ENCODE results near the gene SLC7A14.
A peak's percentile ranks its signal among the peaks of the same experiment; 100 is the strongest.
"Not testable (repeated sequence)": the region's sequence is repeated elsewhere in the genome, so short reads cannot be mapped to it uniquely, and the experiment has no call there.

SLC7A14 gene

GRCh38 chr3:170589113-170589512 lies 3.2 kb upstream of the SLC7A14 start:
- DNase-seq, result no peak

GRCh38 chr3:170585008-170585936 lies 603 bp downstream of the SLC7A14 start:
- DNase-seq, result no peak

- peak; percentile 78 for DNase-seq
Observed at GRCh38 chr3:170584585-170585007, 1.3 kb downstream of the SLC7A14 start.

- no peak for DNase-seq
Observed at GRCh38 chr3:170579646-170580045, 6.2 kb downstream of the SLC7A14 start.

DNA sequence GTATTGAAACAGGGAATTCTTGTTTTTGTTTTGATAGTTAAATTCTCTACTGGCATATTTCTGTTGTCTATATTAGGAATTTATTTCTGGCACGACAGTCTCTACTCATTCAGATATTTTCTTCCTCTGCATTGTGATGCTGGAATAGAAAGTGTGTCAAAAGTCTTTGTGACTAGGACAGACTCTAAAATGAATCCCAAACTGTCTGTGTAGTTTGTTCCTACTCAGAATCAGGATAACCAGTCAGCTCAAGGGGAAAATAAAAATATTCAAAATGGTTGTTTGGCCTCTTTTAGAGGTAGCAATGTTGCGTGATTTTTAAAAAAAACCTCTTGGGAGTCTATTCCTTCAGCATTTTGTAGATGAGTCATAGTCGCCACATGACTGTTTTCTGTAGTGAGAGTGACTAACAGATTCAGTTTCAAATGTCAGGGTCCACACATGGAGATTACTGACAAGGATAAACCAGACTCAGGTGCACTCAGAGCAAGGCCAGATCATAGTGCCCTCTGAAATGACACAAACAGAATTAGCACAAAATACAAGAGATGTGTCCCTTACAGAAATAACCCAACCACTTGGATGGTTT lies 13.1 kb downstream of the SLC7A14 start:
- no peak for DNase-seq

- not testable (repeated sequence) for DNase-seq
Observed at GRCh38 chr3:170567598-170567997, 18.3 kb downstream of the SLC7A14 start.

- no peak for DNase-seq
Observed at GRCh38 chr3:170566413-170566812, 19.5 kb downstream of the SLC7A14 start.

DNA sequence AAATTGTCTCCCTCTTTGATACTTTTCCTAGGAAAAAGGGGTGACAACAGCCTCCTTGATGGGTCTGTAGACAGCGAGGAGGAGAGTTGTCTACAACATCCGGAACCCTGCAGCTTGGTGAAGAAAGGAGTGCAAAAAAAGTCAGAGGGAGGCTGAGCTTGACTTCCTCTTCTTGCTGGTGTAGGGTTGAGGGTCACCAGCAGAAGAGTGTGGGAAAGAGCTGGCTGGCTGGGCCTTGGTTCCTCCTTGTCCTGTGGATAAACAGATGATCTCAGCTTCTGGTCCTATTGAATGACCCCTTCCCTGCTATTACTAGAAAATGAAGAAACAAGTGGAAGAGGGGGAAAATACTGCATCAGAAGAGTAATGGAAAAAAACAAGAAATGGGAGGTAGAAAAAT lies 20.4 kb downstream of the SLC7A14 start:
- DNase-seq, result no peak

DNA sequence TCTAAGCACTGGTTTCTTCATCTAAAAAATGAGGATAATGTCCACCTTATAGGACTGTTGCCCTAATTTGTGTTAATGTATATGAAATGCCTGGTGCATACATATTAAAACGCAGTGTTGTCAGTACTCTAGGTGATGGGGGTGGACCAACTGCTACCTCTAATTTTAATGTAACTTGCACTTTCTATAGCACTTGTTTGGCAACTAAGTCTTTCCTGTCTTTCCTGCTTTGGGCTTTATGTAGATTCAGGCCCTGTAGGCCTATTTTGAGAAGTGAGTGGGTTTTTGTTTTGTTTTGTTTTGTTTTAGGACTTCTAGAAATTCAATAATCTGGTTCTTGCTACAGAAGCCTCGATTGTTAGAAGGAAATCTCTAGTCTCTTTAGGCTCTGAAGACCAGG lies 21.2 kb downstream of the SLC7A14 start:
- no peak for DNase-seq

GRCh38 chr3:170563712-170564423 lies 22.0 kb downstream of the SLC7A14 start:
- peak; percentile 42 for DNase-seq

DNA sequence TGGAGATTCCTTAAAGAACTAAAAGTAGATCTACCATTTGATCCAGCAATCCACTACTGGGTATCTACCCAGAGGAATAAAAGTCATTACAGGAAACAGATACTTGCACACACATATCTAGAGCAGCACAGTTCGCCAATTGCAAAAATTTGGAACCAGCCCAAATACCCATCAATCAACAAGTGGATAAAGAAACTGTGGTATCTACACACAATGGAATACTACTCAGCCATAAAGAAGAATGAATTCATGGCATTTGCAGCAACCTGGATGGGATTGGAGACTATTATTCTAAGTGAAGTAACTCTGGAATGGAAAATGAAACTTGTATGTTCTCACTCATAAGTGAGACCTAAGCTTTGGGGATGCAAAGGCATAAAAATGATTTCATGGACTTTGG lies 23.8 kb downstream of the SLC7A14 start:
- no peak for DNase-seq

DNA sequence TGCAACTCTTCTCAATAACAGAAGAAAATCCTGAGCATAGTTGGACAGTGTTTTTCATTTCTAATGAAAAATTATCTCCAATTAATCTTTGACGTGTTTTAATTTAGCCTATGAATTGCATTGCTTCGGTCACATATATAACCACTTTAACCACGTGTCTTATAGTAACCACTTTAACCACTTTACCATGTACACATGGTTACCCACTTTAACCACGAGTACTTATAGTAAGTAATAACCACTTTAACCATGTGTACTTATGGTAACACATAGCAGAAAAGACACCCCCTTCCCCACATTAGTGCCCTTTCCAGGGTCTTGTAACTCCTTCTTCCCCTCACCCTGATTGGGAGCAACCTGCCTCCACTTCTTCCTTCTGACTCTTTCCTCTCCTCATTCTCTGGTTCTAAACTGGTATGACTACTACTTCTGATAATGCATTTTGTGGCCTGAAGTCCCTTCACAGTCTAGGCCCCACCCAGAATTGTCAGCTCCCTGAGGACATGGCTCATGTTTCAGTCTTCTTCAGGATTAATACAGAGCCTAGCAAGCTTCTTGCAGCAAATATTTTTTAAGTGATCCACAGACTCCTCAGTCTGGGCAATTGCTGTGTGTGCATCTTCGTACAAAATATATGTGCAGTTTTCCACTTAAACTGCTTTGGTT lies 25.0 kb downstream of the SLC7A14 start:
- no peak for DNase-seq

DNA sequence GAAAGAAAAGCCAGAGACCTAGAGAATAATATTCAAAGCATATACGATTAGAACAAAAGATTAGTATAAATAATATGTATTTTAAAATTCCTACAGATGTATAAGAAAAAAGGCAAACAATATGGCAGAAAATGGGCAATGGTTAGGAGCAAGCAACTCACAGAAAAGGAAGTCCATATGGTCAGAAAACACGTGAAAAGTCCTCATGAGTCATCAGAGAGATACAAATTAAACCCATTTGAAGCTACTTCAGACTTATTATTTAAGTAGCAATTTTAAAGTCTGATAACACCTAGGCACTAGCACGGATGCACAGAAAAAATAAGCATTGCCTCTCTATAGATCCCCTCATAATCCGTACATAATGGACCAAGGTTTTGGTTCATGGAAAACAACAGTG lies 25.6 kb downstream of the SLC7A14 start:
- no peak for DNase-seq

DNA sequence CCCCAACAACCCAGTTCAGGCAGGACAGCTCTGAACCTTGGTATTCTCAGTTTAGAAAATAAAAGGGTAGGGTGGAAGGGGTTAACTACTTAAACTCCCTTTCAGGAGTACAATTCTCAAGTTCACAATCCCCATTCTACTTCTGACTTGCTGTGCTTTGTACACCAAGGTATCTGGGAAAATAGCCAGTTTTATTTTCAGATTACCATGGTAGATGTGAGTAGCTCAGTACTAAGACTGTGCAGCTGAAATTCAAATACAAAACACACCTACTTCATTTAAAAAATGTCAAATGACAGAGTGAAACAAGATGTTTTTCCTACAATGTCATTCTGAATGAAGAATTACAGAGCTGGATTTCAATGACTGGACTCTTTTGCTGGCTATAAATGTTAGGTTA lies 27.4 kb downstream of the SLC7A14 start:
- DNase-seq, result no peak

DNA sequence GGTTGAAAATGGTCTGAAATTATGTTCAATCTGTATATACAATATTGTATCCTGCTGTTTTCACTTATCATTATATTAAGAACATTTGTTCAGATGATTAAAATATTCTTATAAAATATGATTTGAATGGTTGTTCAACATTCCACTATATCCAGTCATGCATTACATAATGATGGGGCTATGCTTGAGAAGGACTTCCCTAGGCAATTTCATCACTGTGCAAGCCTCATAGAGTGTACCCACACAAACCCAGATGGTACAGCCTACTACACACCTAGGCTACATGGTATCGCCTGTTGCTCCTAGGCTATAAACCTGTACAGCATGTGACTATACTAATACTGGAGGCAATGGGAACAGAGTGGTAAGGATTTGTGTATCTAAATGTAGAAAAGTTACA lies 30.5 kb downstream of the SLC7A14 start:
- DNase-seq, result no peak

- no peak for DNase-seq
Observed at GRCh38 chr3:170553788-170554757, 31.8 kb downstream of the SLC7A14 start.

- no peak for DNase-seq
Observed at GRCh38 chr3:170551252-170551651, 34.6 kb downstream of the SLC7A14 start.

- no peak for DNase-seq
Observed at GRCh38 chr3:170542704-170543103, 43.2 kb downstream of the SLC7A14 start.

- DNase-seq, result no peak
Observed at GRCh38 chr3:170539897-170540296, 46.0 kb downstream of the SLC7A14 start.

DNA sequence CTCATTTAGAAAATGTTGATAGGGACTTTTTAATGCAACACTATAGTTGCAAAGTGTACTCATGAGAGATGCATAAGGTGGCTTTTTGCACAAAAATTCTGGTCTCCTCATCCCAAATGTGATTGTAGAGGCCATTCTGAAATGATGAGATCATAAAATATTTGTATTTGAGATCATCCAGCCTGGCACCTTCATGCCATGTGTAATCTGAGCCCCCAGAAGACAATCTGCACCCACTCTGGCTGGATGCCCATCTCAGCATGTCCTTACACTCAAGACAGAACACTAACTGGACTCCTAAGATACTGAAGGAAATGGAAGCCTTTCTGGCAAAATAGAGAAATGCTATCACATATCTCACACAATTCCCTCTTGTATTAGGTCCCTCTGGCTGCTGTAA lies 49.2 kb downstream of the SLC7A14 start:
- no peak for DNase-seq

DNA sequence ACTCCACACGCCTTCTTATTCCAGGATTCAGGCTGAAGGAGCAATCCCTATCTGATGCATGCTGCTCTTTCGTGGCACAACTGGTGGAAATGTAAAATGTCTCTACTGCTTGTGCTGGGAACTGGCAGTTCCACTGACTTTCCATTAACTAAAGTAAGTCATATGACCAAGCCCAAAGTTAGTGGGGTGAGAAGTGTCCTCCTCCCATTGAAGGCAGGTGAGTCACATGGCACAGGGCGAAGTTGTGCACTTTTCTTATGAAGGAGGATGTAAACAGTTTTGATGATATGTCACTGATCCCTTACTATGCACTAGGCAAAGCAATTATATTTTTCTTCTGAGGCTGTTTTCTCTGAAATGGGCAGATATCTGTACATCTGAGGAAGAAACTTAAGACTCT lies 51.6 kb downstream of the SLC7A14 start:
- no peak for DNase-seq

DNA sequence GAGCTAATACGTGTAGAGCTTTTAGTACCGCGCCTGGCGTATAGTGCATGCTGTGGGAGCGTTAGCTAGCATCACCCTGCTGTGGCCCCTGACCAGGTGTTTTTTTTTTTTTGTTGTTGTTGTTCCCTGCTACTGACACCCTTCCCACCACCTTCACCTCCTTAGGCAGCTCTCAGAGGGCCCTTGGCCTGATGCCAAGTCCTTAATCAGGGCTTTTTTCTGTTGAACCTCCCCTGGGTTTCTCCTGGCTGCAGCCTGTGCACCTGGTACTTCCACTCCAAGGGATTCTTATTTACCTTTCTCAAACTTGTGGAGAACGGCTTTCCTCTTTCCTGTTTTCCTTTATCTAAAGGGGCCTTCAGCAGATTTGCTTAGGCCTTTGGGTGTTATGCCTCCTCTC lies 53.3 kb downstream of the SLC7A14 start:
- DNase-seq, result no peak
